GM18861 (cell line): Measurements from ENCODE around the gene KDM4C.
"Not testable (repeated sequence)": the region's sequence is repeated elsewhere in the genome, so short reads cannot be mapped to it uniquely, and the experiment has no call there.

Experiments
- ATAC-seq: cut with Tn5 transposase; IDR thresholded peaks from one replicate; pipeline ENCODE4 v1.9.1; 2021; ENCODE audit not compliant: unreplicated experiment

KDM4C gene

GRCh38 chr9:6757456-6758247, at the start of gene KDM4C:
TSS of gene KDM4C (plus strand) at chr9:6757973. CDS start at chr9:6792989, 35,016 bp downstream.
- ATAC-seq: peak; percentile 69

GRCh38 chr9:6708732-6709131, 49.0 kb upstream of the KDM4C start:
- ATAC-seq: no peak

GRCh38 chr9:6711403-6711802, 46.4 kb upstream of the KDM4C start:
- ATAC-seq: no peak

- no peak for ATAC-seq
Measured at GRCh38 chr9:6712041-6712440, 45.7 kb upstream of the KDM4C start.

- no peak for ATAC-seq
Measured at GRCh38 chr9:6714176-6714575, 43.6 kb upstream of the KDM4C start.

GRCh38 chr9:6715153-6715754, 42.5 kb upstream of the KDM4C start:
- not testable (repeated sequence) for ATAC-seq

GRCh38 chr9:6715755-6716643, 41.8 kb upstream of the KDM4C start:
- ATAC-seq: no peak

GRCh38 chr9:6716766-6717165, 41.0 kb upstream of the KDM4C start:
- ATAC-seq: no peak

GRCh38 chr9:6723881-6724420, 33.8 kb upstream of the KDM4C start:
- ATAC-seq: no peak

GRCh38 chr9:6733257-6733656, 24.5 kb upstream of the KDM4C start:
- no peak for ATAC-seq

- no peak for ATAC-seq
Measured at GRCh38 chr9:6733831-6734230, 23.9 kb upstream of the KDM4C start.

GRCh38 chr9:6735422-6735821, 22.4 kb upstream of the KDM4C start:
- ATAC-seq: no peak

GRCh38 chr9:6739218-6739617, 18.6 kb upstream of the KDM4C start:
- no peak for ATAC-seq

GRCh38 chr9:6748861-6749260, 8.9 kb upstream of the KDM4C start:
- ATAC-seq: not testable (repeated sequence)

GRCh38 chr9:6754861-6755260, 2.9 kb upstream of the KDM4C start:
- not testable (repeated sequence) for ATAC-seq

GRCh38 chr9:6757132-6757455, 679 bp upstream of the KDM4C start:
- ATAC-seq: peak; percentile 15

GRCh38 chr9:6758248-6758497, 400 bp downstream of the KDM4C start:
- no peak for ATAC-seq

GRCh38 chr9:6758498-6759184, 868 bp downstream of the KDM4C start:
- peak; percentile 19 for ATAC-seq

- peak; percentile 19 for ATAC-seq
Measured at GRCh38 chr9:6759185-6759977, 1.6 kb downstream of the KDM4C start.

- ATAC-seq: no peak
Measured at GRCh38 chr9:6761306-6761705, 3.5 kb downstream of the KDM4C start.
